HFF-Myc (cell line): ENCODE data around the gene RABGAP1.
A peak's percentile ranks its signal among the peaks of the same experiment; 100 is the strongest.
"Not testable (repeated sequence)": the region's sequence is repeated elsewhere in the genome, so short reads cannot be mapped to it uniquely, and the experiment has no call there.

Source experiments
- DNase-seq: peaks from one replicate; pipeline ENCODE4 v3.0.0-alpha.2; 2011; ENCODE audit warnings: low read depth; ENCODE audit errors: extremely low read depth
- H3K4me3 ChIP-seq: replicated peaks from 2 replicates; pipeline ENCODE4 v1.5.1; 2011; ENCODE audit warnings: low read depth, mild to moderate bottlenecking, control low read depth, low read length
- TF ChIP-seq, protein P1 (sequence below): IDR thresholded peaks from 2 replicates; pipeline ENCODE4 v1.5.1; 2012; ENCODE audit warnings: mild to moderate bottlenecking, low read depth, low read length, control low read depth; ENCODE audit errors: missing control alignments

RABGAP1 gene

DNA sequence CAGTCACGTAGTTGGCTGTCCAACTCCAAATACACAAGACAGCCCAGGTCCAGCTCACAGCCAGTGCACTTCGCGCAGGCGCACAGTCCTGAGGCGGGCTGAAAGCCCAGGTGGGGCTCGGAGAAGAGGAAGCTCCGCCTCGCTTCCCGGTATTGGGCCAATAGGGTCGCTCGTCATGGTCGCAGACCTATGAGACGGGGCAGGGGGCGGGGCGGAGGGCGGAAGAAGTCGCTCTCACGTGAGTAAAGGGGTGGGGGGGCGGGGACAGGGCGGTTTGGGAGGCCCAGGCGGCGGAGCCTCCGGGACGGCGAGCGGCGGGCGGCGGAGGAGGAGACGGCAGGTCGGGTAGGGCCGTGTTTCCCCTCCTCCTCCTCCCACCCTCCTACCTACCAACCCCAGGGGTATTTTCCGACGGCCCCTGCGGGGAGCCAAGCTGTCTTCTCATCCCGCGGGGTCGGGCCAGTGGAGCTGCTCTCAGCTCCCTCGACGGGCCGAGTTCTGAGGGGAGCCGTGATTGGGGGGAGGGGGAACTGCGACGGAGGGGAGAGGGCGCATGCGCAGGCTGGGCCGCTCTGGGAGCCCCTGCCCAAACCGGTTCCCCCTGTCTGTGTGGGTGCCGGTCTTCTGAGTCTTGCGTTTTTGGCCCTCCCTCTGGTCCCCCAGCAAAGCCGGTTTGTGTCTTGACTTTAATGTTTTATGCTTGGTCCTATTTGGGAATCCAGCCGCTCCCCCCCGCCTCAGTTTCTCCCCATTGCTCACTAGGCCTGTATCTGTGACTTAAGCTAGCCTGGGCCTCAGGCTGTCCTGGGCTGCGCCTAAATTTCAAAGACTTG lies at the start of gene RABGAP1:
RABGAP1 (plus strand) TSS at position 272 of the 833 bp plus-strand sequence. CDS start 16,040 bp downstream, outside the sequence.
- DNase-seq, result peak; percentile 90
- TF ChIP-seq, protein P1, sequence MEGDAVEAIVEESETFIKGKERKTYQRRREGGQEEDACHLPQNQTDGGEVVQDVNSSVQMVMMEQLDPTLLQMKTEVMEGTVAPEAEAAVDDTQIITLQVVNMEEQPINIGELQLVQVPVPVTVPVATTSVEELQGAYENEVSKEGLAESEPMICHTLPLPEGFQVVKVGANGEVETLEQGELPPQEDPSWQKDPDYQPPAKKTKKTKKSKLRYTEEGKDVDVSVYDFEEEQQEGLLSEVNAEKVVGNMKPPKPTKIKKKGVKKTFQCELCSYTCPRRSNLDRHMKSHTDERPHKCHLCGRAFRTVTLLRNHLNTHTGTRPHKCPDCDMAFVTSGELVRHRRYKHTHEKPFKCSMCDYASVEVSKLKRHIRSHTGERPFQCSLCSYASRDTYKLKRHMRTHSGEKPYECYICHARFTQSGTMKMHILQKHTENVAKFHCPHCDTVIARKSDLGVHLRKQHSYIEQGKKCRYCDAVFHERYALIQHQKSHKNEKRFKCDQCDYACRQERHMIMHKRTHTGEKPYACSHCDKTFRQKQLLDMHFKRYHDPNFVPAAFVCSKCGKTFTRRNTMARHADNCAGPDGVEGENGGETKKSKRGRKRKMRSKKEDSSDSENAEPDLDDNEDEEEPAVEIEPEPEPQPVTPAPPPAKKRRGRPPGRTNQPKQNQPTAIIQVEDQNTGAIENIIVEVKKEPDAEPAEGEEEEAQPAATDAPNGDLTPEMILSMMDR, result no peak

DNA sequence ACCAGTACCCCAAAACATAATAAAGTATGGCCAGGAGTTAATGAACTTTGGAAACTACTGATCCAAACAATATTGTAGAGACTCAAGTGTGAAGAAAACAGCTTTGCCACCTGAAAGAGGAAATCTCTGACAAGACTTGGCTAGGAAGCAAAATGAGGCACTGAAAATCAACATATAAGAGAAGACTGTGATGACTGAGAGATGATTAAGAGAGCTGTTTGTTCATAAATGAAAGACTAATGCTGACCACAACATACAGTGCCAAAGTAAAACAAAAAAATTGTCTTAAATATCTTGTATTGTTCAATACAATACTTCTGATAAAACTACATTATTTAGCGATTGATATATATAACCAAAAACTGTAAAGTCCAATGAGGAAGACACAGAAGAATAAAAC lies 42.9 kb upstream of the RABGAP1 start:
- TF ChIP-seq, protein P1, result no peak
- no peak for DNase-seq
- no peak overlapping the region for H3K4me3 ChIP-seq

More for the DNA sequence above, at the start of gene RABGAP1:
- H3K4me3 ChIP-seq, result peak within 1 kb of the TSS; percentile 87

DNA sequence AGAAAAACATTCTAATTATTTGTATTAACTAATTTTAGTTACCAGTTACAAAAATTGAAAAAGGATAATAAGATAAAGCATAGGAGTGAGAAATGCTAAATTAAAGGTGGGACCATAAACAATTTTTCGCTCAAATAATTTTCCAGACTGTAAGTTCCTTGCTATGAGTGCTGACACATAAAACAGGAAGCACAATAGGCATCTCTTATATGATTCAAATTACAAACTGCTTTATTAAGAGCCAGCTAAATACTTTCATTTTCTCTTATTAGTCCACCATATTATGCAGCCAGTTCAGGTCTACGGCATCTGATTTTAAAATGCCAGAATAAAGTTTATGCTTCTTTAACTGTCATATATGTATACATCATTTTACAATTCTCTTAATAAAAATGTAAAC lies 40.0 kb upstream of the RABGAP1 start:
- H3K4me3 ChIP-seq, result no peak overlapping the region; the same call in 1 of the 2 replicates
- DNase-seq, result no peak

DNA sequence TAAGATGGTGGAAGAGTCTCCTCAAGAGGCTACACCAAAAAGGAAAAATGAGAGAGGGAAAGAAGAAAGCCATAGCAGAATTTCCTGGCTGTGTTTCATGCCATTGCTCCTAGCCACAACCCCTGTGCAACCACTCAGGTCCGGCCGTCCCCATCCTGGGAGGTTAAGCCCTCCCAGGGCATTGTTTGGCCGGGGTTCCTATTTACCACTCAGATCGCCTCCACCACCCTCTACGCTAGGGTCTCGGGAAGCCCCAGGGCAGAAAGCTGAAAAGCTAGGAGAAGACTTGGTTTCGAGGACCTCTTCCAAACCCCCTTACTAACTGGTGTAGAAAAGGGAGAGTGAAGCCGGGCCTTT lies 36.4 kb upstream of the RABGAP1 start:
- no peak for DNase-seq
- H3K4me3 ChIP-seq, result peak overlapping the region; percentile 84
- TF ChIP-seq, protein P1, result no peak

More for the DNA sequence above, 40.0 kb upstream of the RABGAP1 start:
- TF ChIP-seq, protein P1, result no peak

DNA sequence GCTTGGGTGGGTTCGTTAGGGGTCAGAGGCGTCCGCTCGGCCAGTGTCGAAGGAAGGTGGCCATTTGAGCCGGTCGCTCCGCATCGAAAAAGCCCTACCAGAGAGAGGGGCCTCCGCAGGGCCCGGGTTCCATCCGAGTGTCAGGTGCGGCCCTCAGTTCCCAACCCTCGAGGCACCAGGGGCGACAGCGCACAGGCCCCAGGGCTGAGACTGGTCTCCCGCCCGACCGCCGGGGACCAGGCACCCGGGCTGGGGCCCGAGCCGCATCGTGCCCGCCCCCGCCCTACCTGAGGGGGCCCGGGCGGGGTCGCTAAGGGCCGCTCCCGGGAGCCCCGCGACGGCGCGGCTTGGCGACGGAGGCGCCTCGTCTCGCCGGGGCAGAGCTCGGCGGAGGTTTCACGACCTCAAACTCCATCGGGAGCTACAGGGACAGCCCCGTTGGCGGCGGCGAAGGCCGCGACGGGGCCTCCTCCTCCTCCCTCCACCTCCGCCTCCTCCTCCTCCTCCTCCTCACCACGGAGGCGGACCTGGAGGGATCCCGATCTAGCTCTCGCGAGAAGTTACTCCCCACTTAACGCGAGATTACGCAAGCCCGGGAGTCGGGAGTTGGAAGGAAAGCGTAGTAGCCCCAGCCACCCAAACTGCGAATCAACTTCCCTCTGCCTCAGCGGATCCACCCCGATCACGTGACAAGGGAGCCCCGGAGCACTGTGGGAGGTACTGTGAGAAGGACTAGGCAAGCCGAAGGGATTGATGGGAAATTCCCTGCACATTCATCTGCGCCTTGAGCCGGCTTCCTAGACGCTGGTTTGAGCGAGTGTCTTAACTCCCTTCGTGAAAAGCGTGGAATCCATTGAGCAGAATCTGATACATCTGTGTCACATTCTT lies 35.8 kb upstream of the RABGAP1 start, which contains the start of gene RC3H2:
RC3H2 (minus strand) TSS at position 537 of the 888 bp plus-strand sequence. CDS start 7,850 bp downstream, outside the sequence.
- TF ChIP-seq, protein P1, result no peak
- peak; percentile 100 for DNase-seq
- peak within 1 kb of the TSS; percentile 84 for H3K4me3 ChIP-seq

DNA sequence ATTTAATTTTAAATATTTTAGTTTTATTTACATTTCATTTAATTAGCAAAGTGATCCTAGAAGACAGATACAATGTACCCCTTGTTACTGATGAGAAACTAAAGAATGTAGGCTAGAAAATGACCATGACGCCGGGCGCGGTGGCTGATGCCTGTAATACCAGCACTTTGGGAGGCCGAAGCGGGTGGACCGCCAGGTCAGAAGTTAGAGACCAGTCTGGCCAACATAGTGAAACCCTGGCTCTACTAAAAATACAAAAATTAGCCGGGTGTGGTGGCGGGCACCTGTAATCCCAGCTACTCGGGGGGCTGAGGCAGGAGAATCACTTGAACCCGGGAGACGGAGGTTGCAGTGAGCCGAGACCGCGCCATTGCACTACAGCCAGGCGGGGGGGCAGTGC lies 34.7 kb upstream of the RABGAP1 start:
- not testable (repeated sequence) for DNase-seq, H3K4me3 ChIP-seq

DNA sequence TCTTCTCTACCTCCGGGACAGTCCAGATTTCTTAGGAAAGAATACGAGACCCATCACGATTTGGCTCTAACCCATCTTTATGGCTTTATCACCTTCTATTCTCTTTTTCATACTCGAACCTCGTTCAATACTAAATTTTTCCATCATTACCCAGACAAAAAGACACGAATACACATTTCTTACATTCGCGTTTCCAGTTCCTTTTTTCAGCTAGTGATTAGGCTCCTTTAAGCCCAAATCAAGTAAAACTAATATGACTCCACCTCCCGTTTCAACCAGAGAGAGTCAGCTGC lies 28.2 kb upstream of the RABGAP1 start:
- DNase-seq, result no peak
- H3K4me3 ChIP-seq, result peak overlapping the region; percentile 90
- TF ChIP-seq, protein P1, result no peak
